Right atrium auricular region (tissue), 2 donors: ENCODE results near the gene BFAR. TPM values are rescaled to one million over a fixed set of nuclear protein-coding genes. Genes with fewer than 3 reads are reported as not detected.

Experiments used
- DNase-seq: peaks from one replicate; pipeline ENCODE4 v3.0.0-alpha.2; 2019; ENCODE audit warnings: low spot score
- H3K27ac ChIP-seq, 2 donors: fragments of 200-600 bp; sonication (generic); 1 replicate in 1 of 2; 2 replicates in 1 of 2; pipeline ENCODE4 v1.5.1; 2016 to 2019
- H3K27me3 ChIP-seq, 2 donors: fragments of 200-600 bp; sonication (generic); one replicate each; pipeline versions ENCODE4 v1.5.1 to v1.6.0; 2017 to 2019
- H3K36me3 ChIP-seq: fragments of 200-600 bp; sonication (generic); one replicate; pipeline ENCODE4 v1.5.1; 2016
- H3K4me1 ChIP-seq, 2 donors: fragments of 200-600 bp; sonication (generic); one replicate each; pipeline versions ENCODE4 v1.5.1 to v1.6.0; 2017 to 2019
- H3K4me3 ChIP-seq, 2 donors: fragments of 200-600 bp; sonication (generic); 1 replicate in 1 of 2; 2 replicates in 1 of 2; pipeline ENCODE4 v1.5.1; 2017 to 2019; ENCODE audit warnings: mild to moderate bottlenecking in 1 of 2, moderate library complexity in 1 of 2
- H3K9me3 ChIP-seq, 2 donors: fragments of 200-600 bp; sonication (generic); one replicate each; pipeline ENCODE4 v1.5.1; 2019
- CTCF ChIP-seq, 2 donors: fragments of 200-600 bp; sonication (generic); IDR thresholded peaks; one replicate each; pipeline ENCODE4 v1.5.1; 2019; ENCODE audit warnings: antibody characterized with exemption in 2 of 2
- total RNA-seq, 2 donors: library from RNA; depleted of rRNA; stranded (reverse); fragments of >200 nt; gene quantifications; one replicate each; pipeline ENCODE4 v1.1.0, GENCODE V29; 2016

BFAR gene
- total RNA-seq, 2 donors from 2014 or later = 23.4 to 24.7 TPM

DNA sequence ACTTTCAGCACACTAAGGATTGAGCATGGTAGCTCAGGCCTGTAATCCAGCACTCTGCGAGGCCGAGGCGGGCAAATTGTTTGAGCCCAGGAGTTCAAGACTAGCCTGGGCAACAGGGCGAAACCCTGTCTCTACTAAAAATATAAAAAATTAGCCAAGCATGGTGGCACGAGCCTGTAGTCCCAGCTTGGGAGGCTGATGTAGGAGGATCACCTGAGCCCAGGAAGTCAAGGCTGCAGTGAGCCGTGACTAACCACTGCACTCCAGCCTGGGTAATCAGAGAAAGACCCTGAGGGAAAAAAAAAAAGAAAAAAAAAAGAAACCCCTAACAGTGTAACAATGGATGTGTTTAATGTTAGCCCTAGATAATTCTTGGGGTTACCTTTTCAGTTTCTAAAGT is 26.6 kb upstream of the BFAR start:
- no peak overlapping the region for H3K27ac ChIP-seq
- no peaks in the 10 kb centered on the region for H3K27me3 ChIP-seq
- H3K4me3 ChIP-seq = no peak overlapping the region
- no peaks in the 10 kb centered on the region for H3K9me3 ChIP-seq
- H3K36me3 ChIP-seq = peaks cover 92% of the 10 kb centered on the region
- no peak for TF ChIP-seq CTCF (IDR thresholded peaks at IDR 0.05)
- DNase-seq = peak; percentile 0
- no peaks in the 10 kb centered on the region for H3K4me1 ChIP-seq

- Histone ChIP-seq H3K27ac (no peak overlapping the region), H3K27me3 (no peaks in the 10 kb centered on the region), H3K4me1 (no peaks in the 10 kb centered on the region), H3K9me3 (no peaks in the 10 kb centered on the region), H3K4me3 (no peak overlapping the region), H3K36me3 (peaks cover 84% of the 10 kb centered on the region)
- DNase-seq = no peak
- TF ChIP-seq CTCF (IDR thresholded peaks at IDR 0.05) = no peak
These were observed 24.6 kb upstream of the BFAR start for GRCh38 chr16:14608111-14608566.

GRCh38 chr16:14608604-14609003 is 24.1 kb upstream of the BFAR start:
- TF ChIP-seq CTCF (IDR thresholded peaks at IDR 0.05) = no peak
- Histone ChIP-seq H3K4me1 (no peaks in the 10 kb centered on the region), H3K27ac (no peak overlapping the region), H3K36me3 (peaks cover 79% of the 10 kb centered on the region), H3K9me3 (no peaks in the 10 kb centered on the region), H3K4me3 (no peak overlapping the region), H3K27me3 (no peaks in the 10 kb centered on the region)
- peak; percentile 0 for DNase-seq

DNA sequence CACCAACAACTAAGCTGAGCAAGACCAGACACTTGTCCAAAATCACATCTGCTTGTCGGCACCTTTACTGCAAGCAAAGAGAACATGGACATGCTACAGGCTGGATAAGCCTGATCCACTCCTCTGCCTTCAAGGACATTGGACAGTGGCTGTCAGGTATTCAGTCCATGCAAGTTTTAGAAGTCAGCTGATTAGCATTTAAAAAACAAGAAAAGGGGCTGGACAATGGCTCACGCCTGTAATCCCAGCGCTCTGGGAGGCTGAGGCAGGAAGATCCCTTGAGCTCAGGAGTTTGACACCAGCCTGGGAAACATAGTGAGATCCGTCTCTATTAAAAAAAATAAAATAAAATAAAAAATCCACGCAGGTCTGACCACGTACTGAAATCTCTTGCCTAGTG is 23.0 kb upstream of the BFAR start:
- H3K27me3 ChIP-seq = no peaks in the 10 kb centered on the region
- peaks cover 68% of the 10 kb centered on the region for H3K36me3 ChIP-seq
- H3K27ac ChIP-seq = no peak overlapping the region
- H3K9me3 ChIP-seq = no peaks in the 10 kb centered on the region
- no peak for TF ChIP-seq CTCF (IDR thresholded peaks at IDR 0.05)
- no peak overlapping the region for H3K4me3 ChIP-seq
- DNase-seq = peak; percentile 4
- H3K4me1 ChIP-seq = no peaks in the 10 kb centered on the region

GRCh38 chr16:14611660-14612059 is 21.1 kb upstream of the BFAR start:
- TF ChIP-seq CTCF (IDR thresholded peaks at IDR 0.05) = no peak
- H3K9me3 ChIP-seq = no peaks in the 10 kb centered on the region

GRCh38 chr16:14613991-14614390 is 18.8 kb upstream of the BFAR start:
- Histone ChIP-seq H3K4me1 (no peaks in the 10 kb centered on the region), H3K27ac (no peak overlapping the region), H3K27me3 (no peaks in the 10 kb centered on the region), H3K36me3 (peaks cover 56% of the 10 kb centered on the region), H3K4me3 (no peak overlapping the region), H3K9me3 (no peaks in the 10 kb centered on the region)
- no peak for TF ChIP-seq CTCF (IDR thresholded peaks at IDR 0.05)
- DNase-seq = peak; percentile 4

More at GRCh38 chr16:14611660-14612059, 21.1 kb upstream of the BFAR start:
- peak; percentile 4 for DNase-seq
- no peak overlapping the region for H3K4me3 ChIP-seq
- peaks cover 64% of the 10 kb centered on the region for H3K36me3 ChIP-seq
- H3K27ac ChIP-seq = no peak overlapping the region
- no peaks in the 10 kb centered on the region for H3K27me3 ChIP-seq
- H3K4me1 ChIP-seq = no peaks in the 10 kb centered on the region
